ENCODE results near the gene CTIF.

The CTIF gene

GRCh38 chr18:48551100-48551499 is 12.3 kb downstream of the CTIF start:
- no peak for DNase-seq (ENCODE audit: low spot score)
- no peak for FAIRE-seq

- FAIRE-seq: no peak
- DNase-seq (ENCODE audit: low spot score): no peak
Observed at GRCh38 chr18:48552130-48552529, 13.3 kb downstream of the CTIF start.

- FAIRE-seq: no peak
Observed at GRCh38 chr18:48553236-48553635, 14.4 kb downstream of the CTIF start.

GRCh38 chr18:48554610-48555400 is 16.0 kb downstream of the CTIF start:
- DNase-seq (ENCODE audit: low spot score): no peak
- no peak for FAIRE-seq

More at GRCh38 chr18:48553236-48553635, 14.4 kb downstream of the CTIF start:
- DNase-seq (ENCODE audit: low spot score): no peak

- FAIRE-seq (no peak), DNase-seq (ENCODE audit: low spot score) (no peak)
Observed at GRCh38 chr18:48555465-48555995, 16.7 kb downstream of the CTIF start.

- no peak for DNase-seq (ENCODE audit: low spot score)
- FAIRE-seq: no peak
Observed at GRCh38 chr18:48557640-48558174, 18.9 kb downstream of the CTIF start.

GRCh38 chr18:48558248-48558647 is 19.4 kb downstream of the CTIF start:
- FAIRE-seq (no peak), DNase-seq (ENCODE audit: low spot score) (no peak)

GRCh38 chr18:48560491-48560890 is 21.7 kb downstream of the CTIF start:
- FAIRE-seq (no peak), DNase-seq (ENCODE audit: low spot score) (no peak)

- no peak for DNase-seq (ENCODE audit: low spot score)
- no peak for FAIRE-seq
Observed at GRCh38 chr18:48562075-48562474, 23.2 kb downstream of the CTIF start.

- DNase-seq (ENCODE audit: low spot score) (peak; percentile 60), FAIRE-seq (no peak)
Observed at GRCh38 chr18:48563027-48563426, 24.2 kb downstream of the CTIF start.

GRCh38 chr18:48564139-48564538 is 25.3 kb downstream of the CTIF start:
- no peak for DNase-seq (ENCODE audit: low spot score)
- FAIRE-seq: no peak

GRCh38 chr18:48565105-48565504 is 26.3 kb downstream of the CTIF start:
- DNase-seq (ENCODE audit: low spot score): no peak
- no peak for FAIRE-seq

- FAIRE-seq (no peak), DNase-seq (ENCODE audit: low spot score) (no peak)
Observed at GRCh38 chr18:48566589-48566988, 27.8 kb downstream of the CTIF start.

- FAIRE-seq (no peak), DNase-seq (ENCODE audit: low spot score) (no peak)
Observed at GRCh38 chr18:48567388-48567787, 28.6 kb downstream of the CTIF start.

- DNase-seq (ENCODE audit: low spot score) (no peak), FAIRE-seq (no peak)
Observed at GRCh38 chr18:48569139-48569914, 30.5 kb downstream of the CTIF start.

- FAIRE-seq (no peak), DNase-seq (ENCODE audit: low spot score) (no peak)
Observed at GRCh38 chr18:48569915-48570264, 31.1 kb downstream of the CTIF start.

GRCh38 chr18:48570313-48570712 is 31.5 kb downstream of the CTIF start:
- FAIRE-seq: no peak
- no peak for DNase-seq (ENCODE audit: low spot score)

- DNase-seq (ENCODE audit: low spot score): no peak
- no peak for FAIRE-seq
Observed at GRCh38 chr18:48571639-48572384, 33.0 kb downstream of the CTIF start.

- FAIRE-seq (no peak), DNase-seq (ENCODE audit: low spot score) (no peak)
Observed at GRCh38 chr18:48572402-48573126, 33.7 kb downstream of the CTIF start.

- no peak for FAIRE-seq
- no peak for DNase-seq (ENCODE audit: low spot score)
Observed at GRCh38 chr18:48573632-48574283, 34.9 kb downstream of the CTIF start.
